H9 (cell line): ENCODE results near the gene MAPKAPK2. TPM values are rescaled to one million over a fixed set of nuclear protein-coding genes. Genes with fewer than 3 reads are reported as not detected.

Experiments
- DNase-seq: peaks from one replicate; pipeline ENCODE4 v3.0.0-alpha.2; 2017
- H2AFZ ChIP-seq: one replicate; pipeline ENCODE4 v1.6.1; 2013; ENCODE audit warnings: mild to moderate bottlenecking, low read length, control low read depth, moderate library complexity
- H2AK5ac ChIP-seq: 2 replicates; pipeline ENCODE4 v1.6.1; 2013; ENCODE audit warnings: low read length, control low read depth, mixed read lengths; ENCODE audit not compliant: insufficient read length
- H2BK120ac ChIP-seq: one replicate; pipeline ENCODE4 v1.6.1; 2013; ENCODE audit warnings: low read depth, mild to moderate bottlenecking, low read length, control low read depth, inconsistent platforms; ENCODE audit not compliant: poor library complexity, severe bottlenecking
- H2BK12ac ChIP-seq: 2 replicates; pipeline ENCODE4 v1.6.1; 2013; ENCODE audit warnings: low read length, control low read depth, mixed read lengths, low read depth; ENCODE audit not compliant: insufficient read length
- H2BK15ac ChIP-seq: 2 replicates; pipeline ENCODE4 v1.6.1; 2013; ENCODE audit warnings: low read depth, low read length, control low read depth
- H2BK20ac ChIP-seq: one replicate; pipeline ENCODE4 v1.6.1; 2013; ENCODE audit warnings: low read depth, mild to moderate bottlenecking, low read length, control low read depth, inconsistent platforms; ENCODE audit not compliant: poor library complexity, severe bottlenecking
- H2BK5ac ChIP-seq: 2 replicates; pipeline ENCODE4 v1.6.1; 2013; ENCODE audit warnings: low read length, control low read depth, mixed read lengths; ENCODE audit not compliant: insufficient read length
- H3K14ac ChIP-seq: 2 replicates; pipeline ENCODE4 v1.6.1; 2013; ENCODE audit warnings: low read length, control low read depth; ENCODE audit not compliant: insufficient read depth
- H3K18ac ChIP-seq: 2 replicates; pipeline ENCODE4 v1.6.1; 2013; ENCODE audit warnings: low read depth, mild to moderate bottlenecking, mixed read lengths, low read length, control low read depth; ENCODE audit not compliant: insufficient read length
- H3K23ac ChIP-seq: 2 replicates; pipeline ENCODE4 v1.6.1; 2013; ENCODE audit warnings: low read length, control low read depth, mixed read lengths, low read depth; ENCODE audit not compliant: insufficient read length
- H3K23me2 ChIP-seq: 2 replicates; pipeline ENCODE4 v1.6.1; 2013; ENCODE audit warnings: low read depth, mild to moderate bottlenecking, mixed read lengths, low read length, control low read depth; ENCODE audit not compliant: insufficient read length, poor library complexity, severe bottlenecking
- H3K27ac ChIP-seq: 2 replicates; pipeline ENCODE4 v1.5.1; 2013; ENCODE audit warnings: low read length, control low read depth, mixed read lengths, low read depth; ENCODE audit not compliant: insufficient read length
- H3K27me3 ChIP-seq: 2 replicates; pipeline ENCODE4 v1.6.1; 2013; ENCODE audit warnings: low read length, control low read depth, inconsistent platforms; ENCODE audit not compliant: insufficient read depth
- H3K4ac ChIP-seq: 2 replicates; pipeline ENCODE4 v1.6.1; 2013; ENCODE audit warnings: low read depth, mild to moderate bottlenecking, control low read depth, inconsistent platforms, low read length, moderate library complexity
- H3K4me1 ChIP-seq: 2 replicates; pipeline ENCODE4 v1.6.1; 2013; ENCODE audit warnings: low read length, control low read depth, inconsistent platforms; ENCODE audit not compliant: insufficient read depth
- H3K4me2 ChIP-seq: 2 replicates; pipeline ENCODE4 v1.6.1; 2013; ENCODE audit warnings: low read length, control low read depth, mixed read lengths; ENCODE audit not compliant: insufficient read length, insufficient read depth
- H3K56ac ChIP-seq: 2 replicates; pipeline ENCODE4 v1.6.1; 2013; ENCODE audit warnings: low read depth, mild to moderate bottlenecking, mixed read lengths, low read length, control low read depth; ENCODE audit not compliant: insufficient read length
- H3K79me1 ChIP-seq: 2 replicates; pipeline ENCODE4 v1.6.1; 2013; ENCODE audit warnings: low read depth, mild to moderate bottlenecking, moderate library complexity, low read length, control low read depth, inconsistent platforms; ENCODE audit not compliant: insufficient read depth, poor library complexity, severe bottlenecking
- H3K79me2 ChIP-seq: 2 replicates; pipeline ENCODE4 v1.6.1; 2013; ENCODE audit warnings: low read length, control low read depth, inconsistent platforms; ENCODE audit not compliant: insufficient read depth
- H3K9ac ChIP-seq: 2 replicates; pipeline ENCODE4 v1.6.1; 2013; ENCODE audit warnings: low read length, control low read depth, mixed read lengths; ENCODE audit not compliant: insufficient read length; ENCODE audit errors: extremely low read depth
- H3K9me3 ChIP-seq: one replicate; pipeline ENCODE4 v1.6.1; 2013; ENCODE audit warnings: low read depth, low read length, inconsistent platforms; ENCODE audit not compliant: control insufficient read depth
- H3T11ph ChIP-seq: one replicate; pipeline ENCODE4 v1.6.1; 2013; ENCODE audit warnings: mild to moderate bottlenecking, low read length, control low read depth, inconsistent platforms
- H4K20me1 ChIP-seq: one replicate; pipeline ENCODE4 v1.6.1; 2013; ENCODE audit not compliant: control insufficient read depth, insufficient read length, insufficient read depth
- H4K5ac ChIP-seq: 2 replicates; pipeline ENCODE4 v1.6.1; 2013; ENCODE audit warnings: low read depth, mild to moderate bottlenecking, mixed read lengths, low read length, control low read depth; ENCODE audit not compliant: insufficient read length
- H4K8ac ChIP-seq: replicated peaks from 2 replicates; pipeline ENCODE4 v1.6.1; 2013; ENCODE audit warnings: low read length, control low read depth, mixed read lengths, low read depth; ENCODE audit not compliant: insufficient read length
- H4K91ac ChIP-seq: 2 replicates; pipeline ENCODE4 v1.6.1; 2013; ENCODE audit warnings: low read depth, mild to moderate bottlenecking, moderate library complexity, mixed read lengths, low read length, control low read depth; ENCODE audit not compliant: insufficient read length
- H3K27ac Mint-ChIP-seq, 3 experiments: 2 replicates in 2 of 3; 3 replicates in 1 of 3; pipeline ENCODE4 v1.8.0; 2020 to 2021; ENCODE audit warnings: mixed read lengths in 3 of 3, mild to moderate bottlenecking in 1 of 3, moderate library complexity in 1 of 3
- H3K27me3 Mint-ChIP-seq: 2 replicates; pipeline ENCODE4 v1.8.0; 2021; ENCODE audit warnings: low read depth, mild to moderate bottlenecking, moderate library complexity, mixed read lengths
- H3K36me3 Mint-ChIP-seq, 3 experiments: 2 replicates in 2 of 3; 3 replicates in 1 of 3; pipeline ENCODE4 v1.8.0; 2020 to 2021; ENCODE audit warnings: low read depth in 3 of 3, mixed read lengths in 3 of 3; ENCODE audit not compliant: insufficient read depth in 1 of 3
- H3K4me1 Mint-ChIP-seq, 2 experiments: 2 replicates each; pipeline ENCODE4 v1.8.0; 2020; ENCODE audit warnings: mixed read lengths in 2 of 2
- H3K4me3 Mint-ChIP-seq, 2 experiments: 2 replicates in 1 of 2; 3 replicates in 1 of 2; pipeline ENCODE4 v1.8.0; 2020 to 2021; ENCODE audit warnings: mild to moderate bottlenecking in 2 of 2, mixed read lengths in 2 of 2, moderate library complexity in 1 of 2
- H3K9me3 Mint-ChIP-seq, 2 experiments: 2 replicates in 1 of 2; 3 replicates in 1 of 2; pipeline ENCODE4 v1.8.0; 2020; ENCODE audit warnings: mild to moderate bottlenecking in 2 of 2, mixed read lengths in 2 of 2, moderate library complexity in 1 of 2
- WGBS: extraction: QIAGEN DNeasy Blood & Tissue Kit; methylation state at CpG from one replicate; pipeline ENCODE4 v1.1.7; 2013; ENCODE audit warnings: missing lambda C conversion rate, low lambda C conversion rate, mixed read lengths; ENCODE audit not compliant: insufficient read length; ENCODE audit errors: extremely low coverage; 5-methylcytosine and 5-hydroxymethylcytosine counted together
- total RNA-seq: library from RNA; stranded (reverse); gene quantifications from 2 replicates; pipeline ENCODE4 v1.2.1, GENCODE V29; 2021
- TF ChIP-seq, protein P1 (sequence below): fragments of 200-600 bp; sonication (generic); conservative IDR thresholded peaks from 3 replicates; pipeline ENCODE4 v1.8.0; 2021; ENCODE audit warnings: antibody characterized with exemption, mild to moderate bottlenecking

The MAPKAPK2 gene
- total RNA-seq, 1 experiment from 2014 or later, result 50.1 TPM

DNA sequence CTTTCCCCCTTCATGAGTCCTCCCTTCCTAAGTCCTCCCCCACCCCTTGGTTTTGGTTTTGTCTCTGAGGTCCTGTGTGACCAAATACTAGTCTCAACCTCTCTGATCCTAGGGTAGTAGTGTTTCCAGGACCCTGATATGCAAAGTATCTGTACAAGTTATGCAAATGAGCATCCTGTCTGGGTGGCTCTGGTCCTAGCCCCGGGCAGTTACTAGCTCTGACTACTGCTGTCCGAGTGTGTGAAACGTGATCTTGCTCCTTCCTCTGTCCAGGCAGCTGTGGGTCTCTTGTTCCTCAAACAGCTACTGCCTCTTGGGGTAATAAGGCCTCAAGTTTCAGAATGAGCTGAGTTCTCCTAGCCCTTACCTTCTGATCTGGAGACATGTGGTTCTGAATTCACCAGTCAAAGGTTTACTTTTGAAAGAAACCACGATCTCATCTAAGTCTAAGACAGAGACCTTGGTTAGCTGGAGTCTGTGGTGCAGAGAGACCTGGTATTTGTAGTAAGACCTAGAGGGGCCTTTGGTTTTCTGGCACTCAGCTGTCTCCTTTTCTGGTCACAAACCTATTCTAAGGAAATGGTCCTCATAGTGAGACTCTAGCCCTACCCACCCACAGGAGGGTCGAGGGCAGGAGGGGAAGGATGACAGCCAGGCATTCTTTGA lies 54.8 kb downstream of the MAPKAPK2 start:
- H2BK15ac ChIP-seq, result no peak overlapping the region
- H3K27me3 ChIP-seq, result no peaks in the 10 kb centered on the region
- H2BK12ac ChIP-seq, result no peak overlapping the region
- H3K9me3 Mint-ChIP-seq, result no peaks in the 10 kb centered on the region
- H4K5ac ChIP-seq, result no peak overlapping the region
- H3K27ac ChIP-seq, result no peak overlapping the region
- no peak overlapping the region for H3K4ac ChIP-seq
- H3K9me3 ChIP-seq, result no peaks in the 10 kb centered on the region
- H3K23me2 ChIP-seq, result no peaks in the 10 kb centered on the region
- H2AK5ac ChIP-seq, result no peak overlapping the region
- WGBS, result no CpG with 5 or more reads among the region's 5 CpGs
- H3K4me1 ChIP-seq, result peaks cover 2% of the 10 kb centered on the region; the same call in 1 of the 2 replicates
- TF ChIP-seq, protein P1, sequence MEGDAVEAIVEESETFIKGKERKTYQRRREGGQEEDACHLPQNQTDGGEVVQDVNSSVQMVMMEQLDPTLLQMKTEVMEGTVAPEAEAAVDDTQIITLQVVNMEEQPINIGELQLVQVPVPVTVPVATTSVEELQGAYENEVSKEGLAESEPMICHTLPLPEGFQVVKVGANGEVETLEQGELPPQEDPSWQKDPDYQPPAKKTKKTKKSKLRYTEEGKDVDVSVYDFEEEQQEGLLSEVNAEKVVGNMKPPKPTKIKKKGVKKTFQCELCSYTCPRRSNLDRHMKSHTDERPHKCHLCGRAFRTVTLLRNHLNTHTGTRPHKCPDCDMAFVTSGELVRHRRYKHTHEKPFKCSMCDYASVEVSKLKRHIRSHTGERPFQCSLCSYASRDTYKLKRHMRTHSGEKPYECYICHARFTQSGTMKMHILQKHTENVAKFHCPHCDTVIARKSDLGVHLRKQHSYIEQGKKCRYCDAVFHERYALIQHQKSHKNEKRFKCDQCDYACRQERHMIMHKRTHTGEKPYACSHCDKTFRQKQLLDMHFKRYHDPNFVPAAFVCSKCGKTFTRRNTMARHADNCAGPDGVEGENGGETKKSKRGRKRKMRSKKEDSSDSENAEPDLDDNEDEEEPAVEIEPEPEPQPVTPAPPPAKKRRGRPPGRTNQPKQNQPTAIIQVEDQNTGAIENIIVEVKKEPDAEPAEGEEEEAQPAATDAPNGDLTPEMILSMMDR, result no peak
- H3K14ac ChIP-seq, result no peak overlapping the region
- H3K79me2 ChIP-seq, result no peaks in the 10 kb centered on the region
- H3K18ac ChIP-seq, result no peak overlapping the region
- H3K4me1 Mint-ChIP-seq, result peaks cover 11 to 15% of the 10 kb centered on the region in 2 experiments
- H3K56ac ChIP-seq, result no peak overlapping the region
- no peak overlapping the region for H3K23ac ChIP-seq
- H4K8ac ChIP-seq, result no peak overlapping the region
- no peaks in the 10 kb centered on the region for H3K79me1 ChIP-seq
- H4K91ac ChIP-seq, result no peak overlapping the region
- H3T11ph ChIP-seq, result no peak overlapping the region
- peak; percentile 48 for DNase-seq
- H3K27ac Mint-ChIP-seq, result peak overlapping the region in 1 of 3 experiments; percentile 55; a peak in 1 of 7 replicates
- H2AFZ ChIP-seq, result no peak overlapping the region
- H2BK120ac ChIP-seq, result no peak overlapping the region
- H2BK5ac ChIP-seq, result no peak overlapping the region
- H3K4me2 ChIP-seq, result no peak overlapping the region
- no peak overlapping the region for H3K9ac ChIP-seq
- no peaks in the 10 kb centered on the region; the same call in none of the 2 replicates for H3K27me3 Mint-ChIP-seq
- H3K4me3 Mint-ChIP-seq, result no peak overlapping the region
- no peaks in the 10 kb centered on the region for H4K20me1 ChIP-seq
- peaks cover 0 to 3% (median 0%) of the 10 kb centered on the region in 3 experiments; a peak in 3 of 7 replicates for H3K36me3 Mint-ChIP-seq
- no peak overlapping the region for H2BK20ac ChIP-seq
